Fibroblast of skin of right quadriceps (primary cell): ENCODE data around the gene SH3RF2.
"Not testable (repeated sequence)": the region's sequence is repeated elsewhere in the genome, so short reads cannot be mapped to it uniquely, and the experiment has no call there.

ENCODE experiments used
- DNase-seq: peaks from one replicate; pipeline ENCODE4 v3.0.0-alpha.2; 2013

SH3RF2 gene

DNA sequence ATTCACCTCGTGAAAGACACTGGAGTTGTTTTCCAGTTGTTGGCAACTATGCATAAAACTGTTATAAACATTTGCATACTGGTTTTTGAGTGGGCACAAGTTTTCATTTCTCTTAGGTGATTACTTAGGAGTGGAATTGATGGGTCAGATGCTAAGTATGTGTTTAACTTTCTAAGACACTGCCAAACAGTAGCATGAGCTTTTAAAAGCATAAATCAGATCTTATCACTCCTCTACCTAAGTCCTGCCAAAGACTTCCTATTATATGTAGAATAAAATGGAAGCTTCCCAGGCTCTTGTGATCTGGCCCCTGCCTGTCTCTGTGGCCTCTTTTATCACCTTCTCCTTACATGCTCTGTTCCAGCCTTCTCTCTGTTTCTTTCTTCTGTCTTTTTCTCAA, 72.6 kb downstream of the SH3RF2 start:
- DNase-seq: no peak

DNA sequence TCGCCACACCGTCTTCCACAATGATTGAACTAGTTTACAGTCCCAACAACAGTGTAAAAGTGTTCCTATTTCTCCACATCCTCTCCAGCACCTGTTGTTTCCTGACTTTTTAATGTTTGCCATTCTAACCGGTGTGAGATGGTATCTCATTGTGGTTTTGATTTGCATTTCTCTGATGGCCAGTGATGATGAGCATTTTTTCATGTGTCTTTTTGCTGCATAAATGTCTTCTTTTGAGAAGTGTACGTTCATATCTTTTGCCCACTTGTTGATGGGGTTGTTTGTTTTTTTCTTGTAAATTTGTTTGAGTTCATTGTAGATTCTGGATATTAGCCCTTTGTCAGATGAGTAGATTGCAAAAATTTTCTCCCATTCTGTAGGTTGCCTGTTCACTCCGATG, 74.1 kb downstream of the SH3RF2 start:
- not testable (repeated sequence) for DNase-seq

DNA sequence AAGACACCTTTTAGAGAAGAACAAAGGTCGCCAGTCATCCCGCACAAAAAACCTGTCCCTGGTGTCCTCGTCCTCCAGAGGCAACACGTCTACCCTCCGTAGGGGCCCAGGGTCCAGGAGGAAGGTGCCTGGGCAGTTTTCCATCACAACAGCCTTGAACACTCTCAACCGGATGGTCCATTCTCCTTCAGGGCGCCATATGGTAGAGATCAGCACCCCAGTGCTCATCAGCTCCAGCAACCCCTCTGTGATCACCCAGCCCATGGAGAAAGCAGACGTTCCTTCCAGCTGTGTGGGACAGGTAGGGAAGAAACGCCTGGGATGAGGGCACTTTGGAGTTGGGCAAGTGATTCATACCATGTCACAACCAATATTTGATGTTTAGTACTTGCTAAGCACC, 77.4 kb downstream of the SH3RF2 start:
- no peak for DNase-seq

DNA sequence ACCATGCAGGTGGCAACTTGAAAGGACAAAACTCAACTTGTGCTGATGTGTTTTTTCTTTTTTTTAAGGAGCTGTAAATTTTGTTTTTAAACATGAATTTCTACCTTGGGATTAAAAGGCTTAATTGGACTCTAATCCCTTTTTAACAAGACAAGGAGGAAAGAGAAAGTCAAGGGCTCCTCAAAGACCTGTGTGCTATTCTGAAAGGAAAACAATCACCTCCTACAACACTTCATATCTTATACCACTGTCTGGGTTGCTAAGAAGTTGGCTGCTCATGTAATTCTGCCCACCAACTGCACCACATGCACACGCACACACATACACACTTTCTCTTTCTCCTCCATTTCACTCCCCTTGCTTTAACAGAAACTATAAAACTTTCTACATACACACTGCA, 78.6 kb downstream of the SH3RF2 start:
- no peak for DNase-seq

DNA sequence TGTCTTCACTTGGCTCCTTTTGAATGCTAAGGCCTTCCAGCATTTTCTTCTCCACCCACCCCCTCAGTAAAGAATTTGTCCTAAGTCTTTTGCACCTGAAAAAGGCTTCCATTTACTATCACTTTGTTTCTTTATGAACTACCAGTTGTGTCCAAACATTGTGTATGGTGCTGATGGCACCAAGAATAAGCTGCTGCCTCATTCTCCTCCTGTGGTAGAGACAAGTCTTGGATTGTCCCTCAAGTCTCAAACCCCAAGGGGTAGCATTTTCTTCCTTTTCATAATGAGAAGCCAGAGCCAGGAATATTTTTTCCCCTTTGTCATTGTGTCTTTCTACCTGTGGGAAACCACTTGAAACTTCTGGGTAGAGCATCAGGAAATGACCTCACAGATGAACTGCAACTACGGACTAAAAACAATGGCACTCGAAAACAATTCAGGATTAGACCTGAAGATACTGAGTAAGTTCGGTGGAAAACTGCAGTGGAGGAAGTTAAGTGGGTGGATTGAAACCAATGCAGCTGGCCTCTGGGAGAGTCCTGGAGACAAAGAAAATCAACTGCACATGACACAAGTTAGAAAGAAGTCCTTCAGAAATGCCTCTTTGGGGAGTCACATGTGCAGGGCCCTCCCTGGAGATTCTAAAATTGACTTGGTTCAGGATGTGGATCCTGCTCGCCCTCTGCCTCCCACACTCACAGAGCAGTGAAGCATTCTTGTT, 80.5 kb downstream of the SH3RF2 start:
- no peak for DNase-seq

DNA sequence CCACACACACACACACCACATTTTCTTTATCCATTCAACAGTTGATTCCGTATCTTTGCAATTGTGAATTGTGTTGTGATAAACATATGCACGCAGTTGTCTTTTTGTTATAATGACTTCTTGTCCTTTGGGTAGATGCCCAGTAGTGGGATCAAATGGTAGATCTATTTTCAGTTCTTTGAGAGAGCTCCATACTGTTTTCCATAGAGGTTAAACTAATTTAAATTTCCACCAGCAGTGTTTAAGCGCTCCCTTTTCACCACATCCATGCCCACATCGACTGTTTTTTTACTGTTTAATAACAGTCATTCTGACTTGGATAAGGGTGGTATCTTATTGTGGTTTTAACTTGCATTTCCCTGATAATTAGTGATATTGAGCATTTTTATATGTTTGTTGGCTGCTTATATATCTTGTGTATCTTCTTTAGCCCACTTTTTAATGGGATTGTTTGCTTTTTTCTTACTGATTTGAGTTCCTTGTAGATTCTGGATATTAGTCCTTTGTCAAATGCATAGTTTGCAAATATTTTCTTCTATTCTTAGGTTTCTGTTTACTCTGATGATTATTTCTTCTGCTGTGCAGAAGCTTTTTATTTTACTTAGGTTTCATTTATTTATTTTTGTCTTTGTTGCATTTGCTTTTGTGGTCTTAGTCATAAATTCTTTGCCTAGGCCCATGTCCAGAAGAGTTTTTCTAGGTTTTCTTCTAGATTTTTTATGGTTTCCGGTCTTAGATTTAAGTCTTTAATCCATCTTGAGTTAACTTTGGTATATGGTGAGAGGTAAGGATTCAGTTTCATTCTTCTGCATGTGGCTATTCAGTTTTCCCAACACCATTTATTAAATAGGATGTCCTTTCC, 82.4 kb downstream of the SH3RF2 start:
- DNase-seq: no peak

DNA sequence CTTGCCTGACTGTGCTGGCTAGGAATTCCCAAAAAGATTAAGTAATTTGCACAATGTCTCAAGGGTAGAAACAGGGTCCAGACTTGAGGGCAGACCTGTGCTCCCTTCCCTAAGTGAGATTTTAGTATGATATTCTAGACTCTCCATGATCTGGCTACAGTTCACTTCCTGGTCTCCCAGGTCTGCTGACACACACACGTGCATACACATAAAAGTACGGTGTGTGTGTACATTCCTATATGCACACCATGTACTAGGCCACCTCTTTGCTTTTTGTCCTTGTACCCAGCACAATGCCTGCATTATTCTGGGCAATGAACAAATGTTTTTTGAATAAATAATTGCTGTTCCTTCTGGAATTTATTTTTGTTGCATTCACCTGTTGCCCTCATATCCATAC, 83.7 kb downstream of the SH3RF2 start:
- DNase-seq: no peak

- no peak for DNase-seq
These were observed 87.7 kb downstream of the SH3RF2 start for GRCh38 chr5:146024034-146024433.

GRCh38 chr5:146025114-146025680, 88.8 kb downstream of the SH3RF2 start:
- no peak for DNase-seq

GRCh38 chr5:146025681-146026080, 89.3 kb downstream of the SH3RF2 start:
- no peak for DNase-seq

GRCh38 chr5:146026307-146027010, 90.1 kb downstream of the SH3RF2 start:
- no peak for DNase-seq

DNA sequence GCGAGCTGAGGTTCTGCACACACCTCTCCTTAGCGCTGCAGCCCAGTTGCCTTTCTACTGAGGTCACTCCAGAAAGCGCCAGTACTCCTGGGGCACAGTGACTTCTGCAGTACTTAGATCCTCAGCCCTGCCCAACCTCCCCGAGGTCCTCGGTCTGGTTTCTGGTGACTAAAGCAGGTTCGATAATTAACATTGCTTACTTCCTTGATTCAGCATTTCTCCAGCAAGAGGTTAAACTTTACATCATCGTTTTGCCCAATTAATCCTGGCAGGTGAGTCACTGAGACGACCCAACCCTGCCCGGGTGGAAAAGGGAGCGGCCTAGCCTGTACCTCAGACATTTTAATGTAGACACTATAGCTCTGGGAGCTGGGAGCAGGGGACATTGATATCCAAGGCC, 91.4 kb downstream of the SH3RF2 start:
- no peak for DNase-seq

DNA sequence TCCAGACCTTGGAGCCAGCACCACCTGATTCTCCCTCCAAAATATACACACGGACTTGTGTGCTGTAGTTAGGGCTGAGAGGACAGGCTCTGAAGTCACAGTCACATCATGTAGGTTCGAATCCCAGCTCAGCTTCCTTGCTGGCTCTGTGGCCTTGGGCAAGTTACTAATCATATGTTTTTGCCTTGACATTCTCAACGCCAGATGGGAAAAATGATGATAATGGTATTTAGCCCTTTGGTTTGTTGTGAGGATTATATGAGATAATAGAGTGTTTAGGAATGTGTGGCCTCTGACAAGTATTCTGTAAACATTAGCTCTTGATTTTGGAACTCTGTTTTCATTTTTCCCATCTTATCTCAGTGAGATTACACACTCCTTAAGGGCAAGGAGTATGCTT, 96.5 kb downstream of the SH3RF2 start:
- no peak for DNase-seq

GRCh38 chr5:146034127-146034526, 97.7 kb downstream of the SH3RF2 start:
- DNase-seq: no peak

DNA sequence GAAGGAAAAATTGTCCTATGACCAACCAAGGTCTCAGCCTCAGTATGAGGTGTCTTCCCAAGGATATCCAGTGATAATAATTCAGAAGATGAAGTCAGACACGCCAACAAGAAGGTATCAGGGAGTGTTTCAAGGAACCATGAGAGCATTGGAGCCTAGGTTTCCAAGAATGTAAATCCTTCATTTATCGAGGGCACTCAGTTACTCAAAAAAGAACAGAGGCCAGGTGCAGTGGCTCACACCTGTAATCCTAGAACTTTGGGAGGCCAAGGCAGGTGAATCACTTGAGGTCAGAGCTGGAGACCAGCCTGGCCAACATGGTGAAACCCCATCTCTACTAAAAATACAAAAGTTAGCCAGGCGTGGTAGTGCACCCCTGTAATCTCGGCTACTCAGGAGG, 98.2 kb downstream of the SH3RF2 start:
- DNase-seq: no peak

GRCh38 chr5:146039420-146039819, 103.0 kb downstream of the SH3RF2 start:
- DNase-seq: no peak

GRCh38 chr5:146040527-146040926, 104.1 kb downstream of the SH3RF2 start:
- no peak for DNase-seq

DNA sequence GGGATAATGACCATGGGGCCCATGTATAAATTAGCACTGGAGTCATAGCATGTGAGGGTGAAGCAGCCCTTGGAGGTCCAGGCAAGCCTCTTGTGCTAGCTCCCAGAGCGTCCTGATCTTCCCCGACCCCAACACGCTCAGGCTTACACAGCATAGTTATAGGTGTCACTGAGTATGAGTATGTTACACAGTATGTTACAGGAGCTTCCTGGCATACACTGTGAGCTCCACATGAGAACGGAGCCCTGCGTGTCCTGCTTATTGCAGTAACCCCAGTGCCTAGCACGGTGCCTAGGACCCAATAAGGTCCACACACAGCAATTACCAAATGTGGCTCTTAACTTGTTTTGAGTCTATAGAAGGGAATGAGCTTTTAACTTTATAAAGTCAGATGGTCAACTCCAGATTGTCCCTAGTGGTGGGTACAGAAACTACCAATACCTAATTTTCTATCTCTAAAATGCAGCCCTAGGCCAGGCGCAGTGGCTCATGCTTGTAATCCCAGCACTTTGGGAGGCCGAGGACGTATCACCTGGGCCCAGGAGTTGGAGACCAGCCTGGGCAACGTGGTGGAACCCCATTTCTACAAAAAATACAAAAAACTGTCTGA, 104.9 kb downstream of the SH3RF2 start:
- no peak for DNase-seq

DNA sequence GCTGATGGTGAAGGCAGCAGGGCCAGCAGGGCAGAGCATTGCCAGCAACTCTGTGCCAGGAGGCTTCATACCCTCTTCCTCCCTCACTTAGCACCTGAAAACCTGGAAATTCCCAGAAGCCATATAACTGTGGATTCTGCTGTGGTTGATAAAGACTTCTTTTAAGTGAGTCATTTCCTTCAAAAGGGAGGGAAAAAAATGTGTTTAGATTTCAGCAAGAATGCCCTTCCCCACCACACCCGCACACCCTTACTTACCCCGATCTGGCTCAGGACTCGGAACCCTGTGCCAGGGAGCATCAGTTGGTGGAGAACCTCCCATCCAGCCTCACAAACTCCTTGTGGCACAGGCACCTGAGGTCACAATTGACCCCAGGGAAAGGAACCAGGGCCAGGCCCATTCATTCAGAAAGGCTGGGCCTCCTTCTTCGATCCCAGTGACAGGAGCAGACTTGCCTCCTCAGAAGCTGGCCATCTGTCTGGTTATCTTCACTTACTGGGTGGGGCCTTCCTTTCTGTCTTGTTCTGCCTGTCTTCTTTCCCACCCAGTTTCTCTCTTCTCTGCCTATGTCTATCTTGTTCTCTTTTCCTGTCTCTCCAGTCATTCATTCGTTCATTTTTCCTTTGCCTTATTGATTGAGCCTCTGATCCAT, 106.4 kb downstream of the SH3RF2 start:
- peak; percentile 58 for DNase-seq

DNA sequence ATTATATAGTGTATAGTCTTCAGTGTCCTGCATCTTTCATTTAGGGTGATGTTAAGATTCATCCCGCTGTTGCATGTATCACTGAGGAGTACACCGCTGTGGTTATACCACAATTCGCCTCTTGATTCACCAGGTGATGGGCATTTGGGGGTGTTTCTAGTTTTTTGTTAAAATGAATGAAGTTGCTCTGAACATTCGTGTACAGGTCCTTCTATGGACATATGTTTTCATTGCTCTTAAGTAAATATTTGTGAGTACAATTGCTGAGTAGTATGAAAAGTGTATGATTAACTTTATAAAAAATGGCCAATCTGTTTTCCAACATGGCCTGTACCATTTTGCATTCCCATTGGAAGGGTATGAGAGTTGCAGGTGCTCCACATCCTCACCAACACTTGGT, 107.3 kb downstream of the SH3RF2 start:
- DNase-seq: no peak

DNA sequence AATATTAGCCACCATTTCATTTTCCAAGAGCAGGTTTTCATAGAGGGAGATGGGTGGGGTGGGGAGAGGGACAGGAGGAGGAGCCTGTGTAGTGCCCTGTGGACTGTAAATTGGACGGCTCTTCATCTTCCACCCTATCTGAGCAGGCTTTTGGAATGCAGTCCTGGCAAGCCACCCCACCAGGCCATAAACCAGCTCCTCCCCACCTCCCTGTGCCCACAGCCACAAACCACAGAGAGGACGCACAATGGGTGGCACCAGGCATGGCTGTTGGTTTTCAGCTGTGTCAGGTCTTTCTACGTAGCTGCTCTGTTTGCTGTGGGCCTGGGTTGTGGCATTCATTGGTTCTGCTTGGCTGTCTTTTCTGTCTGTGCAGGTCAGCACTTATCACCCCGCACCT, 111.0 kb downstream of the SH3RF2 start:
- DNase-seq: no peak

DNA sequence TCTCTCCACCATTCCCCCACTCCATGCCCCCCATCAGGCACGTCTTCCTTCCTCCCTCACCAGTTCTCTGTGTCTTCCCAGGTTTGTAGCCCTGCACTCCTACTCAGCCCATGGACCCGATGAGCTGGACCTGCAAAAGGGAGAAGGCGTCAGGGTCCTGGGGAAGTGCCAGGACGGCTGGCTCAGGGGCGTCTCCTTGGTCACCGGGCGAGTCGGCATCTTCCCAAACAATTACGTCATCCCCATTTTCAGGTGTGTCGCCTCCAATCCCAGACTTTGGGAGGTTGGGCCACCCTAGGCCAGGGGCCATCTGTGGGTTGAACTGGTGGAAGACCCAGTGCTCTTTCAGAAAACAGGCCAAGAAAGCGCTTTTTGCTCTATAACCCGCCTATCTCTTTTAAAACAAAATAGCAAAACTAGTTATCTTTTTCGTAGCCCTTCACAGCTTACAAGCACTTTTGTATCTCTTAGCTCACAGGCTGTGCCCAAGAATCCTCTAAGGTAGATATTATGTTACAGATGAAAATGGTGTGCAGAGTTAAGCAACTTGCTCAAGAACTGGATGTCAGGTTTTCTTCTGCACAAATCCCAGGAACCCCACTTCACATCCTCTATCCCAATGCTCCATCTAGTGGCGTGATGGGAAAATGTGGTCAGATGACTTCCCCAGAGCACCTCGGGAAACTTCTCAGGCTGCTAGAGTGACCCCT, 112.8 kb downstream of the SH3RF2 start:
- peak; percentile 73 for DNase-seq
